ENCODE data around the gene PISD. TPM values are rescaled to one million over a fixed set of nuclear protein-coding genes. Genes with fewer than 3 reads are reported as not detected.

PISD gene
- total and polyA plus RNA-seq, 7 donors = 10.2 to 24.2 (median 16.3) TPM

- H3K4me1 ChIP-seq = peaks cover 33% of the 10 kb centered on the region
These were observed 38.3 kb downstream of the PISD start for GRCh38 chr22:31623592-31624304.

GRCh38 chr22:31622980-31623379, 39.0 kb downstream of the PISD start:
- no peaks in the 10 kb centered on the region for H3K9me3 ChIP-seq
- ATAC-seq (no peak), DNase-seq (no peak)
- intact Hi-C loops (cut with DNase I) = no loop called here
- TF ChIP-seq CTCF (IDR thresholded peaks at IDR 0.05) = no peak
- H3K27ac ChIP-seq = no peak overlapping the region
- H3K27me3 ChIP-seq (ENCODE audit: insufficient read depth in 3 of 3, low read length in 2 of 3) = no peaks in the 10 kb centered on the region
- 88 to 94% (median 91%) methylated on average over 1 of the region's 1 CpG for WGBS, 3 donors
- H3K4me3 ChIP-seq = no peak overlapping the region
- H3K36me3 ChIP-seq (ENCODE audit: insufficient read depth in 1 of 2, low read depth in 1 of 2) = peaks cover 0 to 38% of the 10 kb centered on the region in 2 donors
- H3K4me1 ChIP-seq = peaks cover 25% of the 10 kb centered on the region

More at GRCh38 chr22:31623592-31624304, 38.3 kb downstream of the PISD start:
- ATAC-seq (no peak), DNase-seq (no peak)
- peaks cover 0 to 30% of the 10 kb centered on the region in 2 donors for H3K36me3 ChIP-seq (ENCODE audit: insufficient read depth in 1 of 2, low read depth in 1 of 2)
- 94 to 96% (median 96%) methylated on average over 18 of the region's 18 CpGs for WGBS, 3 donors
- no peaks in the 10 kb centered on the region for H3K9me3 ChIP-seq
- no peak overlapping the region for H3K27ac ChIP-seq
- H3K27me3 ChIP-seq (ENCODE audit: insufficient read depth in 3 of 3, low read length in 2 of 3) = no peaks in the 10 kb centered on the region
- intact Hi-C loops (cut with DNase I) = no loop called here
- H3K4me3 ChIP-seq = no peak overlapping the region
- TF ChIP-seq CTCF (IDR thresholded peaks at IDR 0.05) = no peak

GRCh38 chr22:31621507-31622124, 40.4 kb downstream of the PISD start:
- Histone ChIP-seq H3K27me3 (ENCODE audit: insufficient read depth in 3 of 3, low read length in 2 of 3) (no peaks in the 10 kb centered on the region), H3K4me3 (no peak overlapping the region), H3K27ac (no peak overlapping the region), H3K9me3 (no peaks in the 10 kb centered on the region), H3K36me3 (ENCODE audit: insufficient read depth in 1 of 2, low read depth in 1 of 2) (peaks cover 0 to 40% of the 10 kb centered on the region in 2 donors), H3K4me1 (peaks cover 11% of the 10 kb centered on the region)
- DNase-seq (no peak), ATAC-seq (no peak)
- WGBS, 3 donors = 87 to 92% (median 89%) methylated on average over 19 of the region's 19 CpGs
- intact Hi-C loops (cut with DNase I) = no loop called here
- TF ChIP-seq CTCF (IDR thresholded peaks at IDR 0.05) = no peak

- Histone ChIP-seq H3K27me3 (ENCODE audit: insufficient read depth in 3 of 3, low read length in 2 of 3) (no peaks in the 10 kb centered on the region), H3K4me3 (no peak overlapping the region), H3K27ac (no peak overlapping the region), H3K4me1 (peaks cover 4% of the 10 kb centered on the region), H3K36me3 (ENCODE audit: insufficient read depth in 1 of 2, low read depth in 1 of 2) (peaks cover 0 to 43% of the 10 kb centered on the region in 2 donors), H3K9me3 (no peaks in the 10 kb centered on the region)
- ATAC-seq = no peak
- DNase-seq = no peak
- no peak for TF ChIP-seq CTCF (IDR thresholded peaks at IDR 0.05)
- WGBS, 3 donors = 86 to 88% (median 87%) methylated on average over 20 of the region's 20 CpGs
- intact Hi-C loops (cut with DNase I) = no loop called here
These were observed 41.1 kb downstream of the PISD start for GRCh38 chr22:31620756-31621480.
